ENCODE results near the gene RAG2.

The RAG2 gene

DNA sequence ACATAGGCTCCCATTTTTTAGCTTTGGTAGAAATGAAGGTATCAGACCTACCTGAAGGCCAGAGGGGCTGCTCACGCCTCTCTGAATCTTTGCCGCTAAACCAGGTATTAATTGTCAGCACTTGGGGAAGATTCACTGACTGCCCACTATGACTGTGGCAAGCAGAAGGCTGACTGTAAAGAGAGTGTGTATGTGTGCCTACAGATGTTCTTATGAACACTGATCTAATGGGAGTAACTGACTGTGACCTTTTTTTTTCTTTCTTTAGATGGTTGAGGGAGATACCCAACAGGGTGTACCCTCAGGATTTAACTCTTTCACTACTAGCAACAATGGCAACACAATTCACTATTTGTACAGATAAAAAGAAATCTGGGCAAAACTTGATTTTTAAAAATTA, at the start of gene RAG2:
RAG2 (minus strand) TSS at position 186 of the 400 bp plus-strand sequence. CDS start 4,068 bp downstream, outside the sequence.
- peak; percentile 53 for DNase-seq (ENCODE audit: low spot score)

- DNase-seq (ENCODE audit: low spot score), result no peak
These were observed 40.5 kb upstream of the RAG2 start for GRCh38 chr11:36638556-36638955.

GRCh38 chr11:36635066-36635862, 37.2 kb upstream of the RAG2 start:
- DNase-seq (ENCODE audit: low spot score), result no peak

- no peak for DNase-seq (ENCODE audit: low spot score)
These were observed 33.7 kb upstream of the RAG2 start for GRCh38 chr11:36631774-36632173.

GRCh38 chr11:36628765-36629244, 30.8 kb upstream of the RAG2 start:
- no peak for DNase-seq (ENCODE audit: low spot score)

- DNase-seq (ENCODE audit: low spot score), result no peak
These were observed 30.1 kb upstream of the RAG2 start for GRCh38 chr11:36628141-36628540.

- no peak for DNase-seq (ENCODE audit: low spot score)
These were observed 29.4 kb upstream of the RAG2 start for GRCh38 chr11:36627471-36627870.

- DNase-seq (ENCODE audit: low spot score), result no peak
These were observed 29.0 kb upstream of the RAG2 start for GRCh38 chr11:36627006-36627405.

DNA sequence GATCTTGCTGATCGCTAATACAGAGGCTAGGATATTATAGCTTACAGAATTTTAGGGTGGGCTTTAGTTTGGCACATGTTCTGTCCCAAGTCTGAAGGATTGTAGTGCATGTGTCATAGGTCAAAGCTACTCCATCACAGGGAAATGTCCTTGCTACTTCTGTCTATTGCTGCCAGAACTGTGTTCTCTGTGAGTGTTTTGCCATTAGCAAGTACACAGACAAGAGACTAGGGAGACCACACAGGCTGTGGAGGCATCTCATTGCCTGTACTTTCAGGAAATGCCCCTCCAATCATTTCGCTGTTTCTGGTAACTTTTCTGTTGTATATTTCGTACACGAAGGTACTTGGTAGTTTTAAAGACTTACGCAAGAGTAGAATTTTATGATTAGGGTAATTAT, 25.5 kb upstream of the RAG2 start:
- no peak for DNase-seq (ENCODE audit: low spot score)

GRCh38 chr11:36622431-36623136, 24.5 kb upstream of the RAG2 start:
- DNase-seq (ENCODE audit: low spot score), result peak; percentile 80

- DNase-seq (ENCODE audit: low spot score), result peak; percentile 32
These were observed 22.2 kb upstream of the RAG2 start for GRCh38 chr11:36620246-36620645.

DNA sequence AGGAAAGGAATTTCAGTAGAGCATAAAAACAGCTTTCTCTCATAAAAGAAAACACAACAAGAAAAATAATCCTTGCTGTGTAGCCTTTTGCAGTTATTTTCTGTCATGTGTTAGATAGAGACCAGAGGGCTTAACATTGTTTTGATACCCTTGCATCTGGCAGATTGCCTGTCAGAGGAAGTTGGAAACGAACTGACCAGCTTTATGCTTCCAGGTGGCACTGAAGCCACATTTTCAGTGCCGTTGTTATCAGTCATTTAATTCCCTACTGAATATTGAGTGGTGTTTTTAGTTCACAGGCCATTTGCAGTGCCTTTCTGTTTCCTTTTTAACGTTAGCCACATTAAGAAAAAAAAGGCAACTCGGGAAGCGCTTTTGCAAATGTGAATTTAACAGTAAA, 21.5 kb upstream of the RAG2 start:
- peak; percentile 89 for DNase-seq (ENCODE audit: low spot score)

- DNase-seq (ENCODE audit: low spot score), result peak; percentile 58
These were observed 20.5 kb upstream of the RAG2 start for GRCh38 chr11:36618363-36619047.

DNA sequence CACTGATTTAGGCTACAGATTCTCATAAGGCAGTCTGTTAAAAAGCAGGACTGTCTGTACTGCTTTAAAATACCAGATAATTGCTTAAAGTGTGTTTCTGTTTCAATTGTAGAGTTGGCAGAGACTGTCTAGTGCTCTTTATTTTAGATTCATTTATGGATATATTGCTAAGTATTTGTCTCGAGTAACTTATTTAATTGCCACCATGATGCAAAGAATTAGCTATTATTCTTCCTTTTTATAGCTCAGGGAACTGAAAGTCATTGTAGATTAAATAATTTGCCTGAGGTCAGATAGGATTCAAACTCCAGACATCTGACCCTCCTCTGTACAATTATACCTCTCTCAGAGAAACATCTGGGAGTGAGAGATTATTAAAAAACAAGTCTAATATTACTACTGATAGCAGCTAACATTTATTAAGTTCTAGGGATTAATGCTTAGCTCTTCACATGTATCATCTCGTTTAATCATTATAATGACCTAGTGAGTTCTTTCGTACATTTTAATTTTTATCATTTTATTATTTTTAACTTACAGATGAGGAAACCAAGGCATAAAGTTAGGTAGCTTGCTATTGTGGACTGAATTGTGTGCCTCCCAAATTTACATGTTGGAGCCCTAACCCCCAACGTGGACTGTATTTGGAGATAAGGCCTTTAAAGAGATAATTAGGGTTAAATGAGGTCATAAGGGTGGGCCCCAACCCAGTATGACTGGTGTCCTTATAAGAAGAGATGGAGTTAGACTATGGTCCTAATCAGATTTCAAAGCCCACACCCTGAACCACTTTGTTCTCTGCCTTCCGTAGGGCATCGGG, 19.7 kb upstream of the RAG2 start:
- DNase-seq (ENCODE audit: low spot score), result peak; percentile 30

GRCh38 chr11:36615826-36616225, 17.8 kb upstream of the RAG2 start:
- DNase-seq (ENCODE audit: low spot score), result no peak

GRCh38 chr11:36609383-36609782, 11.3 kb upstream of the RAG2 start:
- no peak for DNase-seq (ENCODE audit: low spot score)

DNA sequence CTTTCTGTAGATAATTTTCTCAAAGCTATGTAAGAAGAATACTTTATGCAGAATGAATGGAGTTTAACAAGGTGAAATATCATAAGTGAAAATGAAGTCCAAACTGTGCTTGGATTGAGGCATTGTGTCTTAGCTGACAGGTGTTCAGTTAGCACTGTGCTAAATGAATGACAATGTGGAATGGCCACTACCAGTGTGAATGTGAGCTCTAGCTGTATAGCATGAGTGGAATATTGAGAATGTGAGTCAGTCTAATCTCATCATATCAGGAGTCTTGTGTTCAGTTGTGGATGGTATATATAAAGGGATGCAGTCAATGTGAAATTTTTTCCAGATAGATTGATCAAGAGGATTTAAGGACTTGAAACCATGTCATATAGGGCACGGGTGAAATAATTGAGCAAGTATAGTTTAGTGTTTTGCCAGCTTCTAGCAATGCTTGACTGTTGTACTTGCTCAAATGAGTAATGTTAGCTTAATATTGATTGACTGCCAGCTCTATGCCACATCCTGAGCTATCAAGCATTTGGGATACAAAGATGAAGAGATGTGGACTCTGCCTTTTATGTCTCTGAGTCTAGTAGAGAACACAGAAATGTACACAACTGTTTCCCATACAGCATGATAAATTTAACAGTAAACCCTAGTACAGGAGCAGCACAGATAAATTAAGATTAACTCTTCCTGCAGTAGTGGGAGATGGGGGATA, 10.6 kb upstream of the RAG2 start:
- DNase-seq (ENCODE audit: low spot score), result no peak

DNA sequence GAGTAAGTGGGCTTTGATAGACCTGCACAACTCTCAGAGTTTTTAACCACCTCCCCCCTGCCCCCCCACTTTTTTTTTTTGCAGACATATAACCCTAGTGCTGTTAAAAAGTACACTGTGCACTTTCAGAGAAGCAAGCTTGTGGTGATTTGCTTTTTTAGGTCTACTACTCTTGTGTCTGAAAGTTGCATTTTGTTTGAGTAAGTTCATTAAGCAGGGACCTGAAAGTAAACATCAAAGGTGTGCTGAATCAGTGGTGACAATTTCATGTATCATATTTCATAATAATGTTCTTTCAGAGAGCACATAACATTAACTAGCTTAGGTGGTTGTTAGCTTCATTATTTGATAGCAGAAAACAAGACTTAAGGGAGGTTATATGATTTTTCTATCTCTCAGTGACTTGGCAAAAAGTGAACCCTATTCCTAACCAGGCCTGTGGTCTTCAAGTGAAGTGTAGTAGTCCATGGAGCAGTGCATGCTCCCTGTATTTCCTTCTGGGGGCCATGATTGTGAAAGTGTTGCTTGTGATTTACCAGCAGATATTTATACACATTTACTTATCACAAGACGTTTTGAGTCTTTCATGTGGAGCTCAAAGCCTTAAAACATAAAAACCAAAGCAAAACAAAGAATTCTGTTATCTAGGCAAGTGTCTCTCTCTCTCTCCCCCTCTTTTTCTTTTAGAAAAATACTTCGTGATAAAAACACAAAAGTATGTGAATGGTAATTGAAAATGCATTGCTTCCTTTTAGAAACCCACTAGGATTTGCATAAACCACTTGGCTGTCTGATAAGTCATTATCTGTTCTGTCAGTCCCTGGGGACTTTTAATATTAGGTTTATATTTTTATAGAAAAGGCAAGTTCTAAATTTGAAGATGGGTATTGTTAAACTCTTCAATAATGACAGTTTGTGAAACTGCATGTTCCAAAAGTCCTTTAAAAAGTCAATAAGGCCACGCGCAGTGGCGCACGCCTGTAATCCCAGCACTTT, 7.5 kb upstream of the RAG2 start:
- peak; percentile 32 for DNase-seq (ENCODE audit: low spot score)

GRCh38 chr11:36602135-36602534, 4.1 kb upstream of the RAG2 start:
- DNase-seq (ENCODE audit: low spot score), result peak; percentile 25

- DNase-seq (ENCODE audit: low spot score), result peak; percentile 10
These were observed 3.1 kb upstream of the RAG2 start for GRCh38 chr11:36601155-36601554.
